GM18507 (cell line): Measurements from ENCODE around the gene HHAT.
"Not testable (repeated sequence)": the region's sequence is repeated elsewhere in the genome, so short reads cannot be mapped to it uniquely, and the experiment has no call there.

Experiments
- DNase-seq: peaks from one replicate; pipeline ENCODE4 v3.0.0; 2011; ENCODE audit warnings: low read depth; ENCODE audit not compliant: insufficient read length; ENCODE audit errors: extremely low spot score
- FAIRE-seq: peaks from 2 replicates; lab custom pipeline; 2011; peaks lifted over from hg19 to GRCh38; lab: Jason Lieb, UNC

HHAT gene

GRCh38 chr1:210417881-210418280 lies 89.2 kb downstream of the HHAT start:
- DNase-seq (no peak), FAIRE-seq (no peak)

DNA sequence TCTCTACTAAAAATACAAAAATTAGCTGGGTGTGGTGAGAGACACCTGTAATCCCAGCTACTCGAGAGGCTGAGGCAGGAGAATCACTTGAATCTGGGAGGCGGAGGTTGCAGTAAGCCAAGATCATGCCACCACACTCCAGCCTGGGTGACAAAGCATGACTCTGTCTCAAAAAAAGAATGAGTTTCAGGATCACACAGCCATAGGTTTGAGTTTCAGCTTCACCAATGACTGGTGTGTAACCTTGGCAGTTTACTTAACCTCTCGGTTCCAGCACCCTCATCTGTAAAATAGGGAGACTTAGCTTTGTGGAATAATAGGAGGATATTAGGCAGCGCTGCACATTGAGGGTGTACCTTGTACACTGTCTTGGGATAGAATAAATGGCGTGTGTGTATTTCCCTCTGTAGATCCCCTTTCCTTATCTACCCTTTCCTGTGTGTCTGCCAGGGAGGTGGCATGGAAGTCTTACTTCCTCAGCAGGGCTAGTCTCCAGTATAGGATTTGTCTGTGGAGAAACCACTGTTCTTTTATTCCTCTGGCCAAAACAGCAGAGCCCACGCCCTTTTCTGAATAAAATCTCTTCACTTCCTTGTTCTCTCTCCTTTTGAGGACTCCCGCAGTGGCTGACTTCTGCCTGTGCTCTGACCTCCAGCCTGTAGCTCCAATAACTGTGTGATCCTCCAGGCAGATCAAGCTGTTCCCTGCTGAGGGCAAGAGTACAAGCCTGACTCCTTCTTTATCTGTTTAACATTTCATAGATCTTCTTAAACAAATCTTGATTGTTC lies 90.4 kb downstream of the HHAT start:
- FAIRE-seq: no peak
- no peak for DNase-seq

DNA sequence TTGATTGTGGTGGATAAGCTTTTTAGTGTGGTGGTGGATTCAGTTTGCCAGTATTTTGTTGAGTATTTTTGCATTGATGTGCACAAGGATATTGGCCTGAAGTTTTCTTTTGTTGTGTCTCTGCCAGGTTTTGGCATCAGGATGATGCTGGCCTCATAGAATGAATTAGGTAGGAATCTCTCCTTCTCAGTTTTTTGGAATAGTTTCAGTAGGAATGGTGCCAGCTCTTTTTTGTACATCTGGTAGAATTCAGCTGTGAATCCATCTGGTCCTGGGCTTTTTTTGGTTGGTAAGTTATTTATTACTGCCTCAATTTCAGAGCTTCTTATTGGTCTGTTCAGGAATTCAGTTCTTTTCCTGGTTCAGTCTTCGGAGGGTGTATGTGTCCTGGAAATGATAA lies 98.0 kb downstream of the HHAT start:
- DNase-seq, FAIRE-seq: not testable (repeated sequence)

DNA sequence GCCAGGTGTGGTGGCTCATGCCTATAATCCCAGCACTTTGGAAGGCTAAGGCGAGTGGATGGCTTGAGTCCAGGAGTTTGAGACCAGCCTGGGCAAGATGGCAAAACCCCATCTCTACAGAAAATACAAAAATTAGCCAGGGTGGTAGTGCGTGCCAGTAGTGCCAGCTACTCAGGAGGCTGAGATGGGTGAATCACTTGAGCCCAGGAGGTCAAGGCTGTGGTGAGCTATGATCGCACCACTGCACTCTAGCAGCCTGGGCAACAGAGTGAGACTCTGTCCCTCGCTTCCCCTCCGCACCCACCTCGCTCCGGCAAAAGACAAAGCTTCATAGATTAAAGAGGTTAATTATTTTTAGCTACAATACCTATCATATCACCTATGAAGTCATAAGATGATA lies 100.0 kb downstream of the HHAT start:
- no peak for FAIRE-seq
- DNase-seq: no peak

- FAIRE-seq: no peak
- DNase-seq: no peak
These were observed 105.5 kb downstream of the HHAT start for GRCh38 chr1:210434223-210434622.

- DNase-seq: no peak
- FAIRE-seq: no peak
These were observed 108.4 kb downstream of the HHAT start for GRCh38 chr1:210437111-210437510.

GRCh38 chr1:210437781-210438180 lies 109.1 kb downstream of the HHAT start:
- FAIRE-seq (no peak), DNase-seq (no peak)

DNA sequence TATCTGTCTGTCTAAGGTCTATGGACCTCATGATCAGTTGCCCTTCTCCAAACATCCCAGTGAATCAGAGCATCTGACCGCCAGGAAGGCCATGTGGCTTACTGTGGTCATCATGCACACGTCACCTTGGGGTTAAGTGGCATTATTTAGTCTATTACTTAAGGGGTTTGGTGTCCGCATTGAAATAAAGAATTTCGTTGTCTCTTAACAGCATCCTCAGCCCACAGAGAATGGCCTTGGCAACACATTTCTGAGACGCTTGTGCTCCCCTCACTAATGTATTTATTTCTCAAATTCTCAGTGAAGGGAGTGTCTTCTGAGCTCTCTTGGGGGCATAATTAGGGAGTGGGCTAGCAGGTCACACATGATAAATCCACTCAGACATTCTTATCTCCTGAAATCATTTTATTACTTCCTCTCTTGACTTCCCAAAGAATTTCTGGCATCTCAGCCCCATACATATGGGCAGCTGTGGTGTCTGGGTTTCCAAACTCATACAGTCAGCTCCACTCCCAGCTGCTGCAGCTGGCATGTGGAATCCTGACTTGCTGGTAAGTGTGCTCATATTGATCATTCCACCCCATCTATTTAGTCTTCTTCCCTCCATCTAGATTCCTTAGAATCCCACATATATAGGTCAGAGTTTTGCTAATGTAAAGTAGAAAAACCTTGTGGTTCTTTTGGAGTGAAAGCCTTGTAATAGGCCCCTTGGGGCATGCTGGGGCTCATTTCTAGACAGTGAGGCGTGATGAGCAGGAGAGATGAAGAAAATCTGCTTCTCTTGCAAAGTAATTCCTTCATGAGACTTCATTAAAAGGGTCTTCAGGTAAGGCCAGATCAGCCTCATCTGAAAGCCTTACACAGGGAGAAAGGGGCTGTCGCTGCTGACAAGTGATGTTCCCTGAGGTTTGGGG lies 110.5 kb downstream of the HHAT start:
- FAIRE-seq (no peak), DNase-seq (no peak)

GRCh38 chr1:210440081-210440480 lies 111.4 kb downstream of the HHAT start:
- no peak for FAIRE-seq
- no peak for DNase-seq

DNA sequence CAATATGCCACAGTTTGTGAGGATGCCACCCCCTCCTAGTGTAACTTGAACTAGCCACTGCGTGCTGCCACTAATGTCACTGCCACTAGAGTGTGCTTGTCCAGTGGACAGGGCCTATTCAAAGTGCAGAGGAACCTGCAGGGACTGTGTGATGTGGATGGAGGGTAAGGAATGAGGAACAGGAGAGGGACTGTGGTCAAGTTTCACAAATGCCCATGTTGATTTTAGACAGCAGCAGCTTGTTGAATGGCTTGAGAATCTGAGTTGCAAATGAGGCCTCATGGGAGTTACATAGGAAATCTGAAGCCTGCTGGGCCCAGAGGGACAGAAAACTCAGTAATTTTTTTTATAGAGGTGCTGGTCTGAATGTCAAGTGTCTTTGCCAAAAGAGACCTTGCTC lies 112.3 kb downstream of the HHAT start:
- DNase-seq (no peak), FAIRE-seq (no peak)

DNA sequence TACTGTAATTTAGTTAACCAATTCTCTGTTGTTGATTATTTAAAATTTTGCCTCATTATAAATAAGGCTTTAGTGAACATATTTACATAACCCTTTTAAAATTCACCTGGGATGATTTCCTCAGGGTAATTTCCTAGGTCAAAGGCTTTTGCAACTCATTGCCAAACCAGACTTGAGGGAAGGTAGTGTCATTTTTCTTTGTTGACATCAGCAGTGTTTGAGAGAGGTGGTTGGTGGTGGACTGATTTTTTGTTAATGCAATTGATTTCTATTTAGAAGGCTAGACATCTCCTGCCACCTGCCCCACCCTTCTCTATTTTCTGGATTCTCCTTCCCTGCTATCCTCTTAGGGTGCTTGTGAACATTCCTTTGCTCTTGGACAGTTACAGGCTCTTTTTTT lies 116.8 kb downstream of the HHAT start:
- FAIRE-seq: no peak
- DNase-seq: no peak

DNA sequence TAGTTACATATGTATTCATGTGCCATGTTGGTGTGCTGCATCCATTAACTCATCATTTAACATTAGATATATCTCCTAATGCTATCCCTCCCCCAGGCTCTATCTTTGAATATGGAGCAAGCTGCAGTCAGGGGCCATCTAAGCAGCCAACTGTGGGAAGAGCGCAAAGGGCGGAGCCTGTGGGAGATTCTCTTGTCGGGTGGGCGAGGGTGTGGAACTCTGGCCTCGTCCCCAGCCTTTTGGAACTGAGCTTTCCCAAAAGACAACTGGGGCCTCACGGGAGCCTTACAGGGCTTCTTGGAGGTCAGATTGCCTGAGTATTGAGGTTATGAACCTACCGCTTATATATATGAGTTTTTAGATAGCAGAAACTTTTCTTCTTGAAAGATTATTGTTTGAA lies 117.2 kb downstream of the HHAT start:
- FAIRE-seq (no peak), DNase-seq (no peak)

- FAIRE-seq (no peak), DNase-seq (no peak)
These were observed 117.8 kb downstream of the HHAT start for GRCh38 chr1:210446479-210446878.

DNA sequence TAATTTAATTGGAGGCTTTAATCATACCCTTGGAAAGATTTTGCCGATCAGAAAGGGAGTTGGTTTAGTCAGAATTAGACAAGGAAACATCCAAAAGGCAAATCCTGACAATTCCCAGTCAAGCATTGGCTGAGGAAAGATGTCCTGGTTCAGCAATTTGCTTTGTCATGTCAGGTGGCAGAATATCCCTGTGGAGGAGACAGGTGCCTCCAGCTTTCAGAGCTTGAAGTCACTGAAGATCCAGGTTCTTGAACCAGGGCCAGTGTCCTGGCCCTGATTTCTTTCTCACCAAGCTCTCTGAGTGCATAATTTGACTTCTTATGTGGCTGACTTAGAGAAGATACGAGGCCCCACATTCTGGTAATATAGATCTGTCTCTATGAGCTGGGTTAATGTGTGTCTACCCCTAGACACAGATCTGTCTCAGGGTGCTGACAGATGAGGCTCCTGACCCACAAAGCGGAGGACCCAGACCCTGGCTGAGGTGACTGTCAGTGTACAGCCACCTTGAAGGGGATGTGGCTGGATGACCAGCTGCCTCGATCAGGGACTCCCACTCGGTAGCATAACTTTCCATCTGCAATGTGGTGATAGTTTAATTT lies 118.9 kb downstream of the HHAT start:
- DNase-seq (no peak), FAIRE-seq (no peak)

DNA sequence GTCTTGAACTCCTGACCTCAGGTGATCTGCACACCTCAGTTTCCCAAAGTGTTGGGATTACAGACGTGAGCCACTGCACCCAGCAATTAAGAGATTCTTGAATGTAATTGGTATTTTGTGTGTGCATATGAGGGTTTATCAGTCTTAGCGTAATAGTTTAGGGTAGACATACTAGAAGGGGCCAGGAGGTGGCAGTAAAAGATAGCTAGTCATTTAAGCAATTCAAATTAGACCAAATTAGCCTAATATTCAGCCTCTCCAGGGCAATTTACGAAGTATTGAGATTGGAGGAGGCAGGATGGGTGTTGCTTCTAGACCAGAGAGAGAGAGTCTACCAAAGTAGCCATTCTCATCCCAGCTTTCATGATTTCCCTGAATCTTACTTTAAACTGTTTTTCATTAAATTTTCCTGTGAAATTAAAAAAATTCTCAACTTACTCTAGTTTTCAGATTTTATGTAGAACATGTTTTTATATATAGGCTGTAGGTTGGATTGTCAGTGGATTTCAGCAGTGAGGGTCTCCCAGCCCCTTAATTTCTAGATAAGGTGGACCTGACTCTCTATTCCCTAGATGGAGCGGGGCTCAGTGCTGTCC lies 119.7 kb downstream of the HHAT start:
- no peak for FAIRE-seq
- DNase-seq: no peak

DNA sequence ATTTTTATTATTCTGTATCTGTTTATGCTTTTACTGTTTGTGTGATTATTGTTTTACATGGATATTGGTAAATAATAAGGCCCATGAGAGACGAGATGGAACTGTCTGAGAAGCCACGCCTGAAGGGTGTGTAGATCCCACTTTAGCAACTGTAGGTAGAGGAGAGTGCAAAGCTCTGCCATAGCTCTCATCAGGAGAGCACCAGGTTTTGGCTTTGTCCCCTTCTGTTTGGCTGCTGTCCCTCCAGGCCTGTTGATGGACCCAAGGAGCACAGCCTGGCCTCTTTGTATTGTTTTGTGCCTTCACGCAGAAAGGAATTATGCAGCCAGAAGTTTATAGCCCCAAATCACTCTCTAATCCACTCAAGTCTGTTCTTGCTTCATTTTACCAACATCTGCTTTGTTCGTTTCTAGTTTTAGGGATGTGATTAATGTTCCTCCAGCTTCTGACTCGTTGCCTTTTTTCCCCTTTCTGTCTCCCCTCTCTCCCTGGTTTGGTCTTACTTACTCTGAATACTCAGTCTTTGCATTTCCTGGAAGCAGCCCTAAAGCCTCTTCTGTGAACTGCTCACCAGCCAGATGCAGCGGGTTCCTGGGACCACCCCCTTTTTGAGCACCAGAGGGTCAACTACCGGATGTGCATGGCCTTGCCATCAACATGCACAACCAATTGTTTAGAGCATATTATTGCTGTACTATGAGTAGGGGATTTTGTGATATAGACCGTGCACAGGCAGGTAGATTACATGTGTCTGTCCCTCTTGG lies 127.3 kb downstream of the HHAT start:
- FAIRE-seq (no peak), DNase-seq (no peak)

GRCh38 chr1:210456731-210457255 lies 128.1 kb downstream of the HHAT start:
- FAIRE-seq (no peak), DNase-seq (no peak)

- FAIRE-seq: no peak
- DNase-seq: no peak
These were observed 128.9 kb downstream of the HHAT start for GRCh38 chr1:210457568-210457967.

- FAIRE-seq (no peak), DNase-seq (no peak)
These were observed 135.9 kb downstream of the HHAT start for GRCh38 chr1:210464519-210465039.
